GM18517 (cell line): ENCODE measurements around the gene SNRPD2.
"Not testable (repeated sequence)": the region's sequence is repeated elsewhere in the genome, so short reads cannot be mapped to it uniquely, and the experiment has no call there.

ENCODE experiments used
- ATAC-seq: cut with Tn5 transposase; IDR thresholded peaks from one replicate; pipeline ENCODE4 v1.9.1; 2021; ENCODE audit warnings: mild to moderate bottlenecking, moderate library complexity; ENCODE audit not compliant: unreplicated experiment

Gene SNRPD2

DNA sequence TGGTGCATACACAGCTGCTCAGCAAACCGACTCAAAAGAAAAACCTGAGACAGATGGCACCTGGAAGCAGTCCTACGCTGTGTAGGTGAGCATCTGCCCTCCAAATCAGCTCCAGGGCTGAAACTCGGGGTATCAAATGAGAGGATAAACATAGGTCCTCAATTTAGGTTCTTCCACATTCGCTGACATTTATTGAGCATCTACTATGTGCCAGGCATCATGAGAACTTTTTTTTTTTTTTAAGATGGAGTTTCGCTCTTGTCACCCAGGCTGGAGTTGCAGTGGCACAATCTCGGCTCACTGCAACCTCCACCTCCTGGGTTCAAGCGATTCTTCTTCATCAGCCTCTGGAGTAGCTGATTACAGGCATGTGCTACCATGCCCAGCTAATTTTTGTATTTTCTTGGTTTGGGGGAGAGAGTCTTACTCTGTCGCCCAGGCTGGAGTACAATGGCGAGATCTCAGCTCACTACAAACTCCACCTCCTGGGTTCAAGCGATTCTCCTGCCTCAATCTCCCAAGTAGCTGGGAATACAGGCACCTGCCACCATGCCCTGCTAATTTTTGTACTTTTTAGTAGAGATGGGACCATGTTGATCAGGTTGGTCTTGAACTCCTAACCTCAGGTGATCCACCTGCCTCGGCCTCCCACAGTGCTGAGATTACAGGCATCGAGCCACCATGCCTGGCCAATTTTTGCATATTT lies 14.1 kb upstream of the SNRPD2 start:
- ATAC-seq: no peak

DNA sequence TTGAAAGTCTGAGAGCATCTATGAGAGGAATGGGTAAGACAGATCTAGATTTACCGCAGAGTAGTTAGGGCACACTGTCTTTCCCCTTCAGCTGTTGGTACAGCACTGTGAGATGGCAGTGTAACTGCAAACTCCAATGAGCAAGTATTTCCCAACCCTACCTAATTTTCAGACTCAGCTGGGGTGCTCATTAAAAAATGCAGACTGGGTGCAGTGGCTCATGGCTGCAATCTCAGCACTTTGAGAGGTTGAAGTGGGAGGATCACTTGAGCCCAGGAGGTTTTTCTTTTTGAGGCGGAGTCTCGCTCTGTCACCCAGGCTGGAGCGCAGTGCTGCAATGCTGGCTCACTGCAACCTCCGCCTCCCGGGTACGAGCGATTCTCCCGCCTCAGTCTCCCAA lies 13.4 kb upstream of the SNRPD2 start:
- no peak for ATAC-seq

DNA sequence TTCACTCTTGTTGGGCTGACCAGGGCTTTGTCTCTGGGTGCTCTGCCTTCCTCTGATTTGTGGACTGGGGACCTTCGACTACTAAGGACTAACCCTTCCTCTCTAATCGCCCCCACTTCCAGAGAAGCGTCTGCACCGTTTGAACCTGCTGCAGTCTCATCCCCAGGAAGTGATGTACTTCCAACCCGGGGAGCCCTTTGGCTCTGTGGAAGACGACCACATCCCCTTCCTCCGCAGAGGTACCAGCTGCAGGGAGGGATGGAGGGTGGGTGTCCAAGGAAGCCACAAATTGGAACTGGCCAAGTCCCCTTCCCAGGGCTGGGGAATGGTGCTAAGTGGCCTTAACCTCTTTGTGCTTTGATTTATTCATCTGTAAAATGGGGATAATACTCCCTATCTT lies 9.9 kb upstream of the SNRPD2 start:
- no peak for ATAC-seq

DNA sequence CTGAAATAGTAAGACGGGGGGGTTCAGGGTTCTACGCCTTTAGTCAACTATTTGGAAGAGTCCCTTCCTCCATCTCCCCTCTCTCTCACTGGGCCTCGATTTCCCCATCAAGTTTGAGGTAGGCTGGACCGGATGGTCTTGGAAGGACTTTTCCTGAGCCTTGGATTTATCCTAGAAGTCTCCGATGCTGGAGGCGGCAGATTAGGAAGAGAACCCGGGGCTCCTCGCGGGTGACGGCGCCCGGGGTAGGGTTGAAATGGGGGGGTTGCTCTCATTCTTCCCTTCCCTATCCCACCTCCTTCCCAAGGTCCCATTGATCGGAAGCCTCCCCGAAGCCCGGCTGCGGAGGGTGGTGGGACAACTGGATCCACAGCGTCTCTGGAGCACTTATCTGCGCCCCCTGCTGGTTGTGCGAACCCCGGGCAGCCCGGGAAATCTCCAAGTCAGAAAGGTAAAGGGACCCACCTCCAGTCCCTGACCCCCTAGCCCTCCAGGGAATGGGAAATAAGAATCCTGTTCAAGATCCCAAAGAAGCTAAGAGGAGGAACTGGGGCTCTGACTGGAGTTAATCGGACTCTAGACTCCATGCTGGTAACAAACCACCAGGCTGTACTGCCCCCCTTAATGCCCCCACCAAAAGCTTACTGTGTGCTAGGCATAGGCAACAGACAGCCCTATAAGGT lies 1.5 kb upstream of the SNRPD2 start:
- ATAC-seq: no peak

DNA sequence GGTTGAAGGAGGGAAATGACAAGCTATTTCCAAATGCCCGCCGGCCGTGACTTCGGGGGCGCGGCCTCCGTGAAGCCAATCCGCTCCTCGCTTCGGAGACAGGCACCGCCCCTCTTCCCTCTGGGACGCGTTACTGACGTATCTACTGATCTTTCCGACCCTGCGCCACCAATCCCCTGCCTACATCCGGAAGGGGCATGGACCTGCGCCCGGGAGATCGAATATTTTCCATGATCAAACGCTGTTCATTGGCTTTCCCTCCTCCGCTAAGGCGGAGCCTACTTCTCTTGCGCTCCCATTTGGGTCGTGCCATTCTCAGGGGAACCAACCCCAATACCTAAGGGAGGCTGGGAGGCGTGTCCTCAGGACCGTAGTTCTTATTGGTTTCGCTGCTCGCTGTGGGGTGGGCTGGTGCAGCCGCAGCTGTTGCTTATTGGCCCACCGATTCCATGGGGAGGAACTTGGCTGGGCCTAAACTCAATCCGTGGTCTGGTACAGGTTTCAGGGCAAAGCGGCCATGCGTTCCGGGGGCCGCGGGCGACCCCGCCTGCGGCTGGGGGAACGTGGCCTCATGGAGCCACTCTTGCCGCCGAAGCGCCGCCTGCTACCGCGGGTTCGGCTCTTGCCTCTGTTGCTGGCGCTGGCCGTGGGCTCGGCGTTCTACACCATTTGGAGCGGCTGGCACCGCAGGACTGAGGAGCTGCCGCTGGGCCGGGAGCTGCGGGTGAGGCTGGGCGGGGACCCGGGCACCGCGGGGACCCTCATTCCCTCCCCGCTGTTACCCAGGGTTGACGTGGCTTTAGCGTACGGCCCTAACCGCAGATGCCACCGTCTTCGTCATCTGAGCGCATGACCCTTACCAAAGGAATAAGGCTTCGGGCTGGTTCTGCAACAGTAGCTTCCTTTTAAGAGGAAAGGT lies 693 bp upstream of the SNRPD2 start, which contains the start of gene QPCTL:
Gene QPCTL, plus strand, starts transcription at position 480 of the 919 bp plus-strand sequence. Its CDS starts 38 bp downstream, at position 518.
- peak; percentile 82 for ATAC-seq

DNA sequence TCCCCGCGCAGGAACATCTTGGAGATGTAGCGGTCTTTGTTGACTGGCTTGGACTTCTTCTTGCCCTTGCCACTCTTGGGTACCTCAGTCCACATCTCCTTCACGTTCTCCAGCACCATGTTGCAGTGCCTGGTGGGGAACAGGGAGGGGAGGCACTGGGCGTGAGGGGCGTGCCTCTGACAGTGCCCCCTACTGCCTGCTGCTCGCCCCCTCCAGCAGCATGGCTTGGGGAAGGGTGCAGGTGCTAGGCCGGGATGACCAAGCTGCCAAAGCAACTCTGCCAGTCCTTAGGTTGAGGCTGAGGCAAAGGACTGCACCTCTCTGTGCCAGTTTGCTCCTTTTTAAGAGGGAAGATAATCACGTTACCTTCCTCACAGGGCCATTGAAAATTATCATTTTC lies 4.2 kb downstream of the SNRPD2 start:
- ATAC-seq: no peak

DNA sequence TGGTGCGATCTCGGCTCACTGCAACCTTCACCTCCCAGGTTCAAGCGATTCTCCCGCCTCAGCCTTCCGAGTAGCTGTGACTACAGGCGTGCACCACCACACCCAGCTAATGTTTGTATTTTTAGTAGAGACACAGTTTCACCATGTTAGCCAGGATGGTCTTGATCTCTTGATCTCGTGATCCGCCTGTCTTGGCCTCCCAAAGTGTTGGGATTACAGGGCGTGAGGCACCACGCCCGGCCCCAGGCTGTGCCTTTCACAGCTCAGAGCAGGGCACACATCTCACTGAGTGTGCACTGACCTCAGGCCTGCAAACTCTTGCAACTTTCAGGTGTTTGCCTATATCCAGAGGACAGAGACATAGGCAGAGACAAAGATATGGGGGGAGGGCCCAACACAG lies 6.7 kb downstream of the SNRPD2 start:
- ATAC-seq: not testable (repeated sequence)

DNA sequence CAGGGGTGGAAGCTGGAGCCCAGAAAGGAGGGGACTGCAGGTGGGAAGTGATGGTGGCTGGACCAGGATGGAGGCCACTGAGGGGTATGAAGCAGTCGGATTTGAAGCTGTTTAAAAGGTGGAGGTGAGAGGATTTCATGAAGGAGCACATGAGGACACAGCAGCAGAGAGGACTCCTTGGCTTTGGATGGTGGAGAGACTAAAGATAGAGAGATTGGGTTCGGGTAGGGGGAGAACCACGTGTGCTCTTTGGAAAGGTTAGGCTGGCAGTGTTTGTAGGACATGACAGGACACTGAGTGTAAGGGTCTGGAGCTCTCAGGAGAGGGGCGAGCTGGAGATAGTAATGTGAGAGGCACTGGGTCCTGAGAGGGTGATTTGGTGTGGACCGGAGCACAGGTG lies 8.8 kb downstream of the SNRPD2 start:
- ATAC-seq: no peak

DNA sequence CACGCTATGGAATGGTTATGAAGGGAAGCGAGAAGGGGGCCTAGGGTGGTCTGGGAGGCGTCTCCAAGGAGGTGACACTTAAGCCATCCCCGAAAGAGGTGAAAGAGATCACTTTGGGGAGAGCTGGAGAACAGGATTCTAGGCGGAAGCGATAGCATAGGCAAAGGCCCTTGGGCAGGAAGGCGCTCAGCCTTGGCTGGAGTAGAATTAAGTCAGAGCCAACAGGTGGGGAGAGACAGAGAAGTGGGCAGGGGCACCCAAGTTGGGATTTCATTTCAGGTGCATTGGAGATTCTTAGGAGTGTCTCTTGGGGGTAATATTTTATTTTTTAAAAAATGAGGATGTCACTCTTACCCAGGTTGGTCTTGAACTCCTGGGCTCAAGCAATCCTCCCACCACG lies 9.6 kb downstream of the SNRPD2 start:
- ATAC-seq: no peak

DNA sequence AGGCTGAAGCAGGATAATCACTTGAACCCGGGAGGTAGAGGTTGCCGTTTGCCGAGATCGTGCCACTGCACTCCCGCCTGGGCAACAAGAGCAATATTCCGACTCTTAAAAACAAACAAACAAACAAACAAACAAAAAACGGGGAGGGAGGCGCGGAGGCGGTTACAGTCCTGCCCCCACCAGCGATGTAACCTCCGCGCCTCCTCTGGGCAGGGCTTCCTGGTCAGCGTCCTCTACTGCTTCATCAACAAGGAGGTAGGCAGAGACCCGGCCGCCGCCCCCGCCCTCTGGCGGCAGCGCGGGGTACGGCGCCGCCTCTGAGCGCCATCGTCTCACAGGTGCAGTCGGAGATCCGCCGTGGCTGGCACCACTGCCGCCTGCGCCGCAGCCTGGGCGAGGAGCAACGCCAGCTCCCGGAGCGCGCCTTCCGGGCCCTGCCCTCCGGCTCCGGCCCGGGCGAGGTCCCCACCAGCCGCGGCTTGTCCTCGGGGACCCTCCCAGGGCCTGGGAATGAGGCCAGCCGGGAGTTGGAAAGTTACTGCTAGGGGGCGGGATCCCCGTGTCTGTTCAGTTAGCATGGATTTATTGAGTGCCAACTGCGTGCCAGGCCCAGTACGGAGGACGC lies 10.2 kb downstream of the SNRPD2 start:
- ATAC-seq: peak; percentile 59

DNA sequence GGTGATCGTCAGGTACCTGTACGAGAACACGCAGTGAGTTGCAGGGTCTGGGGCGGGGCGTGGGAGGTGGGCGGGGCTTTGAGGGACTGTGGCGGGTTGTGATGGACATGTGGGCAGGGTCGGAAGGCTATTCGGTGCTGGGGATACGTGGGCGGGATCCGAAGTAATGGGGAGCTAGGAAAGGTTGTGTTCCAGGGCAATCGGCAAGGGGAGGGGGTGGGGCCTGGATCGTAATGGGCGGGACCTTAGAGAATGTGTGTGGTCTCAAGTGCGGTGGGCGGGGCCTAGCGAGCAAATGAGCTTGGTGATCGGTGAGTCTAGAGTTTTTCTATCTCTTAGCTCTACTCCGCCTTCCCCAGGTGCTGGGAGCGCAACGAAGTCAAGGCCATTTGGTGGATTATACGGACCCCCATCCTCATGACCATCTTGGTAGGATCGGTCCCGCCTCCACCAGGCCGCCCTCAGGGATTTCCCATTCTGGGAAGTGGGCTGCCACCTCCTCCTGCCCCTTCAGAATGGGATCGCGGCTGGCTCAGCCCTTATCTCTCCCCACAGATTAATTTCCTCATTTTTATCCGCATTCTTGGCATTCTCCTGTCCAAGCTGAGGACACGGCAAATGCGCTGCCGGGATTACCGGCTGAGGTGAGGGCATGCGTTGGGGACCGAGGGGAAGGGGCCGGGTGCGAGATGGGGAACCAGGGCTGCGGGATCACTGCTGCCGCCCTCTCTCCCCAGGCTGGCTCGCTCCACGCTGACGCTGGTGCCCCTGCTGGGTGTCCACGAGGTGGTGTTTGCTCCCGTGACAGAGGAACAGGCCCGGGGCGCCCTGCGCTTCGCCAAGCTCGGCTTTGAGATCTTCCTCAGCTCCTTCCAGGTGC lies 14.2 kb downstream of the SNRPD2 start:
- ATAC-seq: no peak

DNA sequence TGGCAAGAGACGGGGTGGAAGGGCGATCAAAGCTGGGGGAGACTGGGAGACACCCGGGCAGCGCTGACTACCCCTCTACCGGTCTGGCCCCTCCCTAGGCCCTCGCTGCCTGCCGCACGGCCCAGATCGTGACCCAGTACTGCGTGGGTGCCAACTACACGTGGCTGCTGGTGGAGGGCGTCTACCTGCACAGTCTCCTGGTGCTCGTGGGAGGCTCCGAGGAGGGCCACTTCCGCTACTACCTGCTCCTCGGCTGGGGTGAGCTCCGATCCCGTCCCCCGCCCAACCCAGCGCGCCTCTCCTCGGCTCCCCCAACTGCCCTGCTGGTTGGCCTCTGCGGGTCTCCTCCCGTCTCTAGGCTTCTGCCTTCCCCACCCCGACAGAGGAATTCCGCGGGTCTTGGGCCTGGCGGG lies 14.9 kb downstream of the SNRPD2 start:
- ATAC-seq: no peak

DNA sequence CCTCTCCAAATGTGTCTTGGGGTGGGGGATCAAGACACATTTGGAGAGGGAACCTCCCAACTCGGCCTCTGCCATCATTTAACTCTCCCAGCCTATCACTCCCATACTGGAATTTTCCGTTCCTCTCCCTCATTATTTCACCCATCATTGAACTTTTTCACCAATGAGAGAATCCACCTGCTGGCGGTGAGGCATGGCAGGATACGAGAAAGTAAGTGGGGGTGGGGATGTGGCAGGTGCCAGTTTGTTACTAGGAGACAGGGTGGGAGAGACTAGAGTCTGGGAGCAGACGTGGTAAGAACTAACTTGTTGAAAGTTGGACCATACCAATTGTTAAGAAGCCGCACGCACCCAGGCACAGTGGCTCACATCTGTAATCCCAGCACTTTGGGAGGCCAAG lies 16.8 kb downstream of the SNRPD2 start:
- ATAC-seq: no peak

DNA sequence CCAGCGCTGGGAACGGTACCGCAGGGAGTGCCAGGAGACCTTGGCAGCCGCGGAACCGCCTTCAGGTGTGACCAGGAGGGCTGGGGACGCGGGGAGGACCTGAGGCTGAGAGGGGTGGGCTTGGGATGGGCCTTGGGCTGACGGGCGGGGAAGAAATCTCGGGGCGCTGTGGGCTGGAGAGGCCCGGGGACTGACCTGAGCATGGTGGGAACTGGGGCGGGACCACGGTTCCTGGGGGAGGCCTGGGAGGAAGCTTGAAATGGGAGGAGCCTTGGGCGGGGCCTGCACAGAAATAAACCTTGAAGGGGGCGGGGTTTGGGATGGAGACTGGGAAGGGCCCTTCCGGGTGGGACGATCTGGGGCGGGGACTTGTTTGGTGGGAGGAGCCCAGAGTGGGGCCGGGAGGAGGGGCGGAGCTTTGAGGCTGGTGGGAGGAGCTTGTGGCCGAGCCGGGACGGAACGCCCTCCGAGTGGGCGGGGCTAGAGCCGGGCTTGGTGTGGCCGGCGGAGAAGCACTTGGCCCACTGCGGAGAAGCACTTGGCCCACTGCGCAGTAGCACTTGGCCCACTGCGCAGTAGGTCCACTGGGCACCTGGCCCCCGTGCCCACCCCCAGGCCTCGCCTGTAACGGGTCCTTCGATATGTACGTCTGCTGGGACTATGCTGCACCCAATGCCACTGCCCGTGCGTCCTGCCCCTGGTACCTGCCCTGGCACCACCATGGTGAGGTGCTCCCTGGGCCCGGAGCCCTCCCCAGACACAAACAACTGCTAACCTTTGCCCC lies 20.9 kb downstream of the SNRPD2 start:
- ATAC-seq: no peak

DNA sequence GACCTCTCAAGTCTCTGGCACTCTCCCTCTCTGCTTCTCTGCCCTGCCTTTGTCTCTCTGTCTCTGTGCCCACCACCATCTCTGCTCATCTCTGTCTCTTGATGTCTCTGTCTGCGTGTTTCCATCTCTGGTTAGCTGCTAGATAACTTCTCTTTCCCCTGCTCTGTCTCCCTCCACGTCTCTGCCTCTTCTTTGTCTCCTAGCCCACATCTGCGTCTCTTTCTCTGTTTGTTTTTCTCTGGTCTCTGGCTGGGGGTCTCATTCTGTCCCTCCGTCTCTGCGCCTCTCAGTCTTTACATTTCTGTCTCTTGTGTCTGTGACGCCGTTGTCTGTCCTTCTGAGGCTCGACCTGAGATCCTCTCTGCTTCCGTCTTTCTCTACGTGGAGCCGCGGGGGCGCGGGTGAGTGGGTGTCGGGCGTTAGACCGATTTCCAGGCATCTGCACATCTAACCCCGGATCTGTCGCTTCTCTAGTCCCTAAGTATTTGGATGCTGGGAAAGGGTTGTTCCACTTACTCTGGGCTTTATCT lies 23.3 kb downstream of the SNRPD2 start:
- ATAC-seq: no peak

DNA sequence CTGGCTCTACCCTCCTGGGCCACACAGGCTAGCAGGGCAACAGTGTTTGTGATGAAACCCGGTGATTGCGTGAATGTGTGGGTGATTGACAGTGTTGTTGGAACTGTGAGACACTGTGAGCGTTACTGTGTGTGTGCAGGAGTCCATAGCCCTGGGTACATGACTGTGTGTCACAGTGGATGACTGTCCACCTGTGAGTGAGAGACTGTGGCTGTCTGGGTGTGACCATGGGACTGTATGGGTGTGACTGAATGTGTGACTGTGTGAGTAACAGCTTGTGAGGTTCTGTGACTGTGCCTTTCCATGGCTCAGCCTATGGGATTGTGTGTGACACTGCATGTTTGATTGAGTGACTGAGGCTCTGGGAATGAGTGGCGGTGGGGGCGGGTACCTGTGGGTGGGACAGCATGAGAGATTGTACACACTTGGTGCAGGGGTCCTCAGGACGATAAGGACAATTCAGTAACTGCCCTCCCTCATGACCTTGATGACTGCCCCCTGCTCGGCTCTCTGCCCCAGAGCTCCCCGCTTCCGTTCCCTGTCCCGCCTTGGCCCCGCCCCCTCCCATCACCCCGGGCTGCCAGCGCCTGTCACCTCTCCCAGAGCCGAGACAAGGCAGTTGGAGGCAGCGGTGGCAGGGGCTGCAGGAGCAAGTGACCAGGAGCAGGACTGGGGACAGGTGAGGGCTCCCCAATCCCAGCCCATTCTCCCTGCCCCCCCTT lies 24.0 kb downstream of the SNRPD2 start, which contains the start of gene GIPR:
Gene GIPR, plus strand, starts transcription at position 602 of the 722 bp plus-strand sequence. CDS start 1,300 bp downstream, outside the sequence.
- ATAC-seq: no peak

DNA sequence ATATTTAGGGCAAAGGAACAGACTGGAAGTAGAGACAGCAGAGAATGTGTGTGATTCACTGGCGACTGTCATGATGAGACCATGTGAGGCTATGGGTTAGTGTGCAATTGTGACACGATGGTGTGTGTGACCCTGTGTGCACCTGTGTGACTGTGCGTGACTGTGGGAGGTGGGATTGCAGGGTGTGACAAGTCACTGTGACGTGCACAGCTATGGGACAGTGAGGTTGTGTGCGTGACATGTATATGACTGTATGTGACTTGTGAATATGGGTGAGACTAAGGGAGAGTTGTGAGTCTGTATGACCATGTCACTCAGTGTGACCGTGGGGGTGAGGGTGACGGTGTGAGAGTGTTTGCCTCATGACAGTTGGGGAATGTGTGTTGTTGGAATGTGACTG lies 27.2 kb downstream of the SNRPD2 start:
- ATAC-seq: no peak

DNA sequence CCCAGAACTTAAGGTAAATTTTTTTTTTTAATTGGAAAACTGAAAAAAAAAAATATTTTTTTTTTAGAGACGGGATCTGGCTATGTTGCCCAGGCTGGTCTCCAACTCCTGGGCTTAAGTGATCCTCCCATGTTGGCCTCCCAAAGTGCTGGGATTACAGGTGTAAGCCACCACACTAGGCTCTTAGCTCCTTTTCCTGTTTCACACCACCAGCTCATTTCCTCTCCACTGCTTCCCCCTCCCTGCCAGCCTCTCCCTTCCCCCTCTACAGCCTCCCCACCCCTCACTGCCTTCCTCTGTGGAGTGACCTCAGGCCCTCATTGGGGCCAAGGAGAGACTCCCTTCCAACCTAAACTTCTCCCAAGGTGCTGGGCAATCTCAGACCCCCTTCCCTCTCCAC lies 28.0 kb downstream of the SNRPD2 start:
- no peak for ATAC-seq
